ENCODE data around the gene KLK11.

KLK11 gene

GRCh38 chr19:51026554-51026831 is at the start of gene KLK11:
Gene KLK11, minus strand, starts transcription at chr19:51026616. Its CDS starts 985 bp downstream, at chr19:51025631.
- DNase-seq: no peak

GRCh38 chr19:51075998-51076397 is 49.6 kb upstream of the KLK11 start:
- DNase-seq: no peak

- DNase-seq: no peak
These were observed 44.6 kb upstream of the KLK11 start for GRCh38 chr19:51071095-51071405.

GRCh38 chr19:51070334-51071094 is 44.1 kb upstream of the KLK11 start:
- DNase-seq: no peak

- DNase-seq: no peak
These were observed 40.2 kb upstream of the KLK11 start for GRCh38 chr19:51066393-51067186.

GRCh38 chr19:51065221-51065960 is 39.0 kb upstream of the KLK11 start:
- DNase-seq: peak; percentile 56

- peak; percentile 27 for DNase-seq
These were observed 38.3 kb upstream of the KLK11 start, which contains the start of gene KLK13 for GRCh38 chr19:51064534-51065220. Gene KLK13, minus strand, starts transcription at chr19:51065092. Its CDS starts 25 bp downstream, at chr19:51065067.

- DNase-seq: no peak
These were observed 37.2 kb upstream of the KLK11 start for GRCh38 chr19:51063664-51064063.

GRCh38 chr19:51060973-51061372 is 34.6 kb upstream of the KLK11 start:
- DNase-seq: no peak

GRCh38 chr19:51060336-51060735 is 33.9 kb upstream of the KLK11 start:
- DNase-seq: no peak

- no peak for DNase-seq
These were observed 33.3 kb upstream of the KLK11 start for GRCh38 chr19:51059715-51060114.

GRCh38 chr19:51055866-51056265 is 29.4 kb upstream of the KLK11 start:
- no peak for DNase-seq

- DNase-seq: no peak
These were observed 20.6 kb upstream of the KLK11 start for GRCh38 chr19:51047031-51047335.

GRCh38 chr19:51044327-51044726 is 17.9 kb upstream of the KLK11 start:
- no peak for DNase-seq

- DNase-seq: no peak
These were observed 17.1 kb upstream of the KLK11 start for GRCh38 chr19:51043497-51043896.

GRCh38 chr19:51040151-51040550 is 13.7 kb upstream of the KLK11 start:
- DNase-seq: no peak

- DNase-seq: no peak
These were observed 10.1 kb upstream of the KLK11 start for GRCh38 chr19:51036519-51036918.

GRCh38 chr19:51034704-51035103 is 8.3 kb upstream of the KLK11 start, which contains the start of gene KLK12:
Gene KLK12, minus strand, starts transcription at chr19:51035002. Its CDS starts 381 bp downstream, at chr19:51034621.
- no peak for DNase-seq

GRCh38 chr19:51031880-51032225 is 5.4 kb upstream of the KLK11 start:
- DNase-seq: no peak

- DNase-seq: no peak
These were observed 4.9 kb upstream of the KLK11 start for GRCh38 chr19:51031220-51031879.

GRCh38 chr19:51030631-51031030 is 4.2 kb upstream of the KLK11 start:
- DNase-seq: no peak

- no peak for DNase-seq
These were observed 3.3 kb upstream of the KLK11 start for GRCh38 chr19:51029718-51030117.

GRCh38 chr19:51027873-51028272 is 1.5 kb upstream of the KLK11 start:
- no peak for DNase-seq

Data from retina (tissue), 1 donor.